GM18873 (cell line): ENCODE results near the gene UBE2Q1.

Source experiments
- ATAC-seq: cut with Tn5 transposase; IDR thresholded peaks from one replicate; pipeline ENCODE4 v1.9.1; 2021; ENCODE audit warnings: mild to moderate bottlenecking, moderate library complexity, moderate number of reproducible peaks; ENCODE audit not compliant: unreplicated experiment, low FRiP score

The UBE2Q1 gene

GRCh38 chr1:154557939-154558719, at the start of gene UBE2Q1:
Gene UBE2Q1, minus strand, starts transcription at chr1:154558662. Its CDS starts 109 bp downstream, at chr1:154558553.
- no peak for ATAC-seq

- peak; percentile 70 for ATAC-seq
Observed at GRCh38 chr1:154607609-154608396, 49.3 kb upstream of the UBE2Q1 start, which contains the start of gene ADAR. Gene ADAR, minus strand, starts transcription at chr1:154608186. Its CDS starts 180 bp downstream, at chr1:154608006.

GRCh38 chr1:154607106-154607608, 48.7 kb upstream of the UBE2Q1 start:
- ATAC-seq = no peak

GRCh38 chr1:154605534-154605933, 47.1 kb upstream of the UBE2Q1 start:
- ATAC-seq = no peak

- no peak for ATAC-seq
Observed at GRCh38 chr1:154603317-154603716, 44.9 kb upstream of the UBE2Q1 start.

GRCh38 chr1:154599658-154600057, 41.2 kb upstream of the UBE2Q1 start:
- no peak for ATAC-seq

- no peak for ATAC-seq
Observed at GRCh38 chr1:154598871-154599635, 40.6 kb upstream of the UBE2Q1 start.

GRCh38 chr1:154595621-154596020, 37.2 kb upstream of the UBE2Q1 start:
- no peak for ATAC-seq

- no peak for ATAC-seq
Observed at GRCh38 chr1:154594811-154595210, 36.3 kb upstream of the UBE2Q1 start.

- ATAC-seq = no peak
Observed at GRCh38 chr1:154593390-154593789, 34.9 kb upstream of the UBE2Q1 start.

GRCh38 chr1:154591206-154591605, 32.7 kb upstream of the UBE2Q1 start:
- ATAC-seq = no peak

- no peak for ATAC-seq
Observed at GRCh38 chr1:154590756-154591155, 32.3 kb upstream of the UBE2Q1 start.

- ATAC-seq = no peak
Observed at GRCh38 chr1:154589780-154590179, 31.3 kb upstream of the UBE2Q1 start.

GRCh38 chr1:154586641-154587040, 28.2 kb upstream of the UBE2Q1 start:
- no peak for ATAC-seq

- no peak for ATAC-seq
Observed at GRCh38 chr1:154586231-154586630, 27.8 kb upstream of the UBE2Q1 start.

- no peak for ATAC-seq
Observed at GRCh38 chr1:154584267-154584994, 26.0 kb upstream of the UBE2Q1 start.

GRCh38 chr1:154583773-154584172, 25.3 kb upstream of the UBE2Q1 start:
- no peak for ATAC-seq

GRCh38 chr1:154582885-154583284, 24.4 kb upstream of the UBE2Q1 start:
- ATAC-seq = no peak

GRCh38 chr1:154581766-154582165, 23.3 kb upstream of the UBE2Q1 start:
- ATAC-seq = no peak

- ATAC-seq = no peak
Observed at GRCh38 chr1:154579374-154579773, 20.9 kb upstream of the UBE2Q1 start.
